AG20443 (cell line): ENCODE results near the gene RCN2.
A peak's percentile ranks its signal among the peaks of the same experiment; 100 is the strongest.
"Not testable (repeated sequence)": the region's sequence is repeated elsewhere in the genome, so short reads cannot be mapped to it uniquely, and the experiment has no call there.

ENCODE experiments used
- DNase-seq: peaks from one replicate; pipeline ENCODE4 v3.0.0; 2012; ENCODE audit warnings: low spot score, mixed read lengths

RCN2 gene

GRCh38 chr15:76931397-76932134 is at the start of gene RCN2:
RCN2 (plus strand) TSS chr15:76931749; CDS start chr15:76931842, 93 bp downstream.
- peak; percentile 98 for DNase-seq

- DNase-seq: no peak
Measured at GRCh38 chr15:76885212-76885611, 46.3 kb upstream of the RCN2 start.

GRCh38 chr15:76887280-76888141 is 44.0 kb upstream of the RCN2 start:
- DNase-seq: not testable (repeated sequence)

GRCh38 chr15:76892836-76893235 is 38.7 kb upstream of the RCN2 start:
- DNase-seq: not testable (repeated sequence)

GRCh38 chr15:76894174-76894573 is 37.4 kb upstream of the RCN2 start:
- DNase-seq: no peak

- no peak for DNase-seq
Measured at GRCh38 chr15:76898102-76898501, 33.4 kb upstream of the RCN2 start.

- DNase-seq: not testable (repeated sequence)
Measured at GRCh38 chr15:76899176-76899930, 32.2 kb upstream of the RCN2 start.

GRCh38 chr15:76899931-76900310 is 31.6 kb upstream of the RCN2 start:
- DNase-seq: not testable (repeated sequence)

- DNase-seq: no peak
Measured at GRCh38 chr15:76901965-76902364, 29.6 kb upstream of the RCN2 start.

GRCh38 chr15:76903251-76903681 is 28.3 kb upstream of the RCN2 start:
- DNase-seq: peak; percentile 12

- DNase-seq: peak; percentile 32
Measured at GRCh38 chr15:76904461-76905012, 27.0 kb upstream of the RCN2 start.

- DNase-seq: peak; percentile 99
Measured at GRCh38 chr15:76905013-76905839, 26.3 kb upstream of the RCN2 start, which contains the start of gene SCAPER. SCAPER (minus strand) TSS chr15:76905340; CDS start chr15:76883817, 21,523 bp downstream.

GRCh38 chr15:76905855-76906254 is 25.7 kb upstream of the RCN2 start:
- no peak for DNase-seq

GRCh38 chr15:76912430-76912829 is 19.1 kb upstream of the RCN2 start:
- DNase-seq: no peak

- DNase-seq: no peak
Measured at GRCh38 chr15:76913737-76914136, 17.8 kb upstream of the RCN2 start.

- DNase-seq: no peak
Measured at GRCh38 chr15:76916369-76916768, 15.2 kb upstream of the RCN2 start.

- no peak for DNase-seq
Measured at GRCh38 chr15:76928201-76928600, 3.3 kb upstream of the RCN2 start.

GRCh38 chr15:76929011-76929760 is 2.4 kb upstream of the RCN2 start:
- no peak for DNase-seq

- DNase-seq: no peak
Measured at GRCh38 chr15:76930831-76931396, 635 bp upstream of the RCN2 start.
